Endometrial microvascular endothelial cells (primary cell): Measurements from ENCODE around the gene CHCHD4. TPM values are rescaled to one million over a fixed set of nuclear protein-coding genes. Genes with fewer than 3 reads are reported as not detected.

Experiments used
- in situ Hi-C: cut with HindIII; loops from 2 replicates; pipeline ENCODE4 v1.10.0; 2017; ENCODE audit warnings: low sequenced_read_pairs, low pct_unique_long_range_greater_than_20kb; ENCODE audit errors: inconsistent ontology term
- total RNA-seq: library from RNA; depleted of rRNA; stranded (reverse); fragments of >200 nt; gene quantifications from one replicate; pipeline ENCODE4 v1.2.3, GENCODE V29; 2015; ENCODE audit errors: inconsistent ontology term

CHCHD4 gene
- total RNA-seq, 1 donor from 2014 or later: 22.5 TPM

- in situ Hi-C loops: no loop called here
These were observed 14.4 kb upstream of the CHCHD4 start for GRCh38 chr3:14138878-14139655.

GRCh38 chr3:14138109-14138877 is 13.6 kb upstream of the CHCHD4 start:
- in situ Hi-C loops: no loop called here

DNA sequence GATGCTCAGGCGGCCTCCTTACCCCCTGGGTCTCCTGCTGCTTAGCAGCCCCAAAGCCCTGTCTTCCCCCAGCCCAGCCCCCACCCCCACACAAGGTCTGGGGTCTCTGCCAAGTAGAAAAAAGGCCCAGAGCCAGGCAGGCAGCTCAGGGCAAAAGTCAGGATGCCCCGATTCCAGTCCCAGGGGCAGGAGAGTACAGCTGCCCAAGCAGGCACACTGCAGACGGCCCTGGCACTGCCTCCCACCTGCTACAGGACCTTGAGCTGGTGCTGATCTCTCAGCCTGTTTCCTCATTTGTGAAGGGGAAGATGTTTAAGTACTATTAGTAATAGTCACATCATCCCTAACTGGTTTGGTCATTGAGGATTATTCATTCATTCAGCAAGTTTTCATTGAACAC is 12.8 kb upstream of the CHCHD4 start:
- in situ Hi-C loops: no loop called here

DNA sequence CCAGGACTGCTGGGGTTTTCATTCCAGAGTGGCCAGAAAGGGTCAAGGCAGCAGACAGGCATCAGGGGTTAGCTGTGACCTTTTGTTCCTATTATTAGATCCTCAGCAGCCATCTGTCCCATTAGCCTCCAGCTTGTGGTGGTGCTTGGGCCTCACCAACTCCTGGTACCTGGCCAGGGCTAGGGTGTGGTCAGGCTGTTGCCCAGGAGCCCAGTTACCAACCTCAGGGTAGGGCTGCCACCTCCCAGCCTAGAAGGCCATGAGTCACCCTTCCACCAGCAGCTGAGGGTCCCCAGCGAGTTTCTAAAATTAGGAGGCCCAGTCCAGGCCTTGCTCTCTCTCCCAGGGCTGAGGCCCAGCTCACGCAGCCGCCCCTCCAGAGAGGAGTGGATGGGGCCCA is 12.3 kb upstream of the CHCHD4 start:
- in situ Hi-C loops: no loop called here

DNA sequence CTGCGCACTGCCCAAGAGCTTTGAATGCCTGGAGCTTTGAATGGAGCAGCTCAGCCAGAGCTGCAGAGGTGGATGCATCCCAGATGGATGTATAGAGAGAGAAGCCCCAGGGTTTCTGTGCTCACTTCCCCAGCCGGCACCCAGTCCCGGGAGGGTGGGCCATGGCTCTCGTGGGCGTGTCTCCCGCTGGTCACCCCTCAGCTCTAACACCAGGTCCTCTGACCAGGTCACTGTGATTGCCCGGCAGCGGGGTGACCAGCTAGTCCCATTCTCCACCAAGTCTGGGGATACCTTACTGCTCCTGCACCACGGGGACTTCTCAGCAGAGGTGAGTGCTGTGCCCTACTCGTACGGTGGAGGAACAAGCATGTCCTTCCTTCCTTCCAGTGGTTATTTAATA is 10.9 kb upstream of the CHCHD4 start:
- in situ Hi-C loops: no loop called here

GRCh38 chr3:14134291-14134690 is 9.6 kb upstream of the CHCHD4 start:
- in situ Hi-C loops: no loop called here

DNA sequence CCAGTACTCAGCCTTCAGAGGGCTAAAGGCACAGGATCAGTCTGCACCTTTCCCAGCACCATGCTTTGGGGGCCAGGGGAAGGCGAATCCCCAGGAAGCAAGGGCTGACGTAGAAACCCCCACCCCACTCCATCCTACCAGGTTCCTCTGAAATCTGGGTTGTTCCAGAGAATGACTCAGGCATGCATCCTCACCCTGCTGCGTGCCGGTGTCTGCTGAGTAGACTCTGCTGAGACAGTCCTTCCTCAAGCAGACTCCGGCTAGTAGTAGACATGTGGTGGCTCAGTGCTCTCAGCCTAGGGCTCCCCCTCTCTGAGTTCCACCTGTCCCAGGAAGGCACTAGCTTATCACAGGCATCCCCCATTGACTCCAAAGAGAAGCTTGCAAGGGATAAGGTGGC is 9.2 kb upstream of the CHCHD4 start:
- in situ Hi-C loops: no loop called here

- in situ Hi-C loops: no loop called here
These were observed 8.6 kb upstream of the CHCHD4 start for GRCh38 chr3:14133188-14133800.

- in situ Hi-C loops: no loop called here
These were observed 8.0 kb upstream of the CHCHD4 start for GRCh38 chr3:14132689-14133088.

DNA sequence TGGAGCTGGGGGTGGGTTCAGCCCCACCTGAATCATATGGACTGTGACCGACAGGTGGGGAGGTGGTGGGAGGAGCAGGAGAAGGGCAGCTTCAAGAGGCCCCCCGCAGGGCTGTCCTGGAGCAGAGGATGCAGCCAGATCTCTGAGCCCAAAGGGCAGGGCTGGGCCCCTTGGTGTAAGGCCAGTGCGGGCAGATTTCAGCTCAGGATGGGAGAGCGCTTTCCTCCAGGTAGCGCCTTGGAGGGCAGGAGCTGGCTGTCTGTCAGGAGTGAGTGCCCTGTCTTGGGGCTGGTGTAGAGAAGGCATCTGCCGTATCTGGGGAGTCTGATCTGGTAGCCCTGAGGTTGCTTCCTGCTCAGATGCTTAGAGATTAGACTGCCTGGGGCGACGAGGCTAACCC is 7.5 kb upstream of the CHCHD4 start:
- in situ Hi-C loops: no loop called here

GRCh38 chr3:14131134-14131533 is 6.5 kb upstream of the CHCHD4 start:
- in situ Hi-C loops: no loop called here

DNA sequence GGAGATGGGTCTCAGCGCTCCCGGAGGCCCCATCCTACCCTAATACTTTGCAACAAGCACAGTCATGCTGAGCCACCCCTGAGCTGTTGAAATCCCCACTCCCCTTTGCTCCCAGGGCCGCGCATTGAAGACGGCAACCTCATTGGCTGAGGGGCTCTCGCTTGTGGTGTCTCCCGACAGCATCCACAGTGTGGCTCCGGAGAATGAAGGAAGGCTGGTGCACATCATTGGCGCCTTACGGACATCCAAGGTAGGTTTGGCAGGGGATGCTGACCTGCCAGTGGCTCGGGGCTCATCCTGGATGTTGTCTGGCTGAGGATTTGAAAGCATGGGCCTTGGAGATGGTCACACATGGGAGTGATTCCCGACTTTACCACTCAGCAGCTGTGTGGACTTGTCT is 6.0 kb upstream of the CHCHD4 start:
- in situ Hi-C loops: no loop called here

DNA sequence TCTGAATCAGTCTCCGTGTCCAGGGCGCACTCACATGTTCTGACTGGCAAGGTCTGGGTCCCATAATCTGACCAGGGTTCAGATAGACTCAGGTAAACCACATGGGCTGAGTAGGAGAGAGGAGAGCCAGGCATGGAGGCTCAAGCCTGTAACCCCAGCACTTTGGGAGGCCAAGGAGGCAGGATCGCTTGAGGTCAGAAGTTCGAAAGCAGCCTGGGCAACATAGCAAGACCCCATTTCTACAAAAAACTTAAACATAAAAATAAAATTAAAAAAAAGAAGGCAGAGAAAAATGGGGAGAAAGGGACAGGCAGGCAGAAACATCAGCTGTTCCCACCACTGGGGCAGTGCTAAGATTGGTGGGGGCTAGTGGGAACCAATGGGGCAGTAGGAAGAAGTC is 5.6 kb upstream of the CHCHD4 start:
- in situ Hi-C loops: no loop called here

- in situ Hi-C loops: no loop called here
These were observed 4.6 kb upstream of the CHCHD4 start for GRCh38 chr3:14129296-14129695.

GRCh38 chr3:14128724-14129123 is 4.1 kb upstream of the CHCHD4 start:
- in situ Hi-C loops: no loop called here

GRCh38 chr3:14127516-14128161 is 3.0 kb upstream of the CHCHD4 start:
- in situ Hi-C loops: no loop called here

GRCh38 chr3:14126887-14127505 is 2.3 kb upstream of the CHCHD4 start:
- in situ Hi-C loops: no loop called here

DNA sequence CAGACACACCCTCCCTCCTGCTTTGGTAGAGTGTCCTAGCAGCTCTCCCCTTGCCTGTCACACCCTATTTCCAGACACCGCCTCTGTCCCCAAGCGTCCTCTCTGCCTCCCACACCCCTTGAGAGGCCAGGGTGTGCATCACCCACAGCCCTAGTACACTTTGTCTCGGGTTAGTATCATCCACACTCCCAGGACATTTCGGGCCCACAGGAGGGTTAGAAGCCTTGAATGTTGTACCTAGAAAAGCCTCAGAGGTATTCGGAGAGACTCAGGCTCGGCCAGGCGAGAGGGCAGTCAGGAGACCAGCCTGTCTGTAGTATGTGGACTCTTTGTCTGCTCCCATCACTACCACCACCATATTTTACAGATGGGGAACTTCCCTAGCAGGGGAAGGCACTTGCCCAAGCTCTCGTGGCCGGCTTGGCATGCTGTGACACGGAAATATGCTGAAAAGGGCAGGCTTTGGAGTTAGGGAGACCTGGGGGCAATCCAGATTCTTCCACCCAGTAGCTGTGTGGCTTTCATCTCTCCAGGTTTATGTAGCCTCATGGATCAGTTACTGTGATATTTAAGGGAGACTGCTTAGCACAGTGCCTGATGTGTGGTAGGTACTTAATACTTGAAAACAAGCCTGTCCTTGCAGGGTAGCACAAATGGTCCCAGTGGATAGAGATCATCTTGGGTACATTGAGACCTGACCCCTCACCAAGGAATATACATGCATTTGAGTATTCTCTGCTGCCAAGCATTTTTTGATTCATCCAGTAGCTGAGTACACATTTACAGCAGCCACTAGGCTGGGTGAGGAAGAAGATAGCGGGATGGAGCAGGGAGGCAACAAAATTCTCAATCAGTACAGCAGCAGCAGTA is 1.6 kb upstream of the CHCHD4 start:
- in situ Hi-C loops: no loop called here
